HG03103 (cell line): ENCODE results near the gene PPP1R13B.

Source experiments
- ATAC-seq: cut with Tn5 transposase; IDR thresholded peaks from one replicate; pipeline ENCODE4 v1.9.1; 2021; ENCODE audit warnings: low read depth; ENCODE audit not compliant: unreplicated experiment

The PPP1R13B gene

GRCh38 chr14:103691655-103692054 lies 155.7 kb downstream of the PPP1R13B start:
- ATAC-seq, result peak; percentile 44

GRCh38 chr14:103690332-103690731 lies 157.0 kb downstream of the PPP1R13B start:
- no peak for ATAC-seq

GRCh38 chr14:103688906-103689902 lies 158.2 kb downstream of the PPP1R13B start:
- peak; percentile 64 for ATAC-seq

- ATAC-seq, result no peak
Observed at GRCh38 chr14:103688441-103688840, 158.9 kb downstream of the PPP1R13B start.

GRCh38 chr14:103687712-103688111 lies 159.7 kb downstream of the PPP1R13B start:
- no peak for ATAC-seq

GRCh38 chr14:103686831-103687485 lies 160.4 kb downstream of the PPP1R13B start:
- no peak for ATAC-seq

- ATAC-seq, result no peak
Observed at GRCh38 chr14:103685276-103686211, 161.8 kb downstream of the PPP1R13B start.

GRCh38 chr14:103684871-103685270 lies 162.5 kb downstream of the PPP1R13B start:
- ATAC-seq, result no peak

GRCh38 chr14:103684471-103684870 lies 162.9 kb downstream of the PPP1R13B start:
- ATAC-seq, result no peak
